GM19193 (cell line): ENCODE results near the gene SLC22A23.

Source experiments
- POLR2A ChIP-seq: IDR thresholded peaks from 4 replicates; pipeline ENCODE4 v1.6.1; 2011; ENCODE audit not compliant: insufficient read depth, insufficient read length; ENCODE audit errors: extremely low read depth

The SLC22A23 gene

GRCh38 chr6:3455147-3455568 lies 1.7 kb downstream of the SLC22A23 start:
- no peak for TF ChIP-seq POLR2A

- no peak for TF ChIP-seq POLR2A
These were observed 2.4 kb downstream of the SLC22A23 start for GRCh38 chr6:3454273-3455010.

- TF ChIP-seq POLR2A, result no peak
These were observed 3.2 kb downstream of the SLC22A23 start for GRCh38 chr6:3453413-3454272.

GRCh38 chr6:3451498-3451897 lies 5.4 kb downstream of the SLC22A23 start:
- no peak for TF ChIP-seq POLR2A

- no peak for TF ChIP-seq POLR2A
These were observed 6.0 kb downstream of the SLC22A23 start for GRCh38 chr6:3450888-3451287.

GRCh38 chr6:3449750-3450305 lies 7.0 kb downstream of the SLC22A23 start:
- no peak for TF ChIP-seq POLR2A

GRCh38 chr6:3449321-3449720 lies 7.5 kb downstream of the SLC22A23 start:
- TF ChIP-seq POLR2A, result no peak

GRCh38 chr6:3447005-3447404 lies 9.8 kb downstream of the SLC22A23 start:
- TF ChIP-seq POLR2A, result no peak

- TF ChIP-seq POLR2A, result no peak
These were observed 10.7 kb downstream of the SLC22A23 start for GRCh38 chr6:3446184-3446583.

- TF ChIP-seq POLR2A, result no peak
These were observed 12.4 kb downstream of the SLC22A23 start for GRCh38 chr6:3444276-3445088.

GRCh38 chr6:3443221-3443515 lies 13.7 kb downstream of the SLC22A23 start:
- TF ChIP-seq POLR2A, result no peak

GRCh38 chr6:3442431-3443220 lies 14.2 kb downstream of the SLC22A23 start:
- no peak for TF ChIP-seq POLR2A

GRCh38 chr6:3440911-3441310 lies 15.9 kb downstream of the SLC22A23 start:
- no peak for TF ChIP-seq POLR2A

GRCh38 chr6:3439961-3440360 lies 16.9 kb downstream of the SLC22A23 start:
- no peak for TF ChIP-seq POLR2A
